HEK293T (cell line): ENCODE data around the gene ZNF618.

Source experiments
- CTCF ChIA-PET: fragments of 350-600 bp; formaldehyde crosslinking; extraction: SDS; loops from one replicate; lab custom pipeline; 2021; ENCODE audit warnings: antibody characterized with exemption, inconsistent platforms; lab: Yijun Ruan, JAX
- POLR2A ChIA-PET: fragments of 350-600 bp; formaldehyde crosslinking; extraction: SDS; loops from one replicate; lab custom pipeline; 2020; ENCODE audit warnings: antibody characterized with exemption, inconsistent platforms; lab: Yijun Ruan, JAX
- DNase-seq: peaks from one replicate; pipeline ENCODE4 v3.0.0; 2012; ENCODE audit warnings: mixed read lengths; ENCODE audit errors: extremely low spot score
- ARNT ChIP-seq: fragments of 450-650 bp; IDR thresholded peaks from 2 replicates; pipeline ENCODE4 v1.6.1; 2017; ENCODE audit warnings: mild to moderate bottlenecking
- BHLHE40 ChIP-seq: fragments of 450-650 bp; IDR thresholded peaks from 2 replicates; pipeline ENCODE4 v1.6.1; 2016; ENCODE audit warnings: mild to moderate bottlenecking, moderate library complexity, borderline replicate concordance
- CTBP1 ChIP-seq: fragments of 450-650 bp; IDR thresholded peaks from 2 replicates; pipeline ENCODE4 v1.6.1; 2016; ENCODE audit warnings: borderline replicate concordance
- ELF4 ChIP-seq: fragments of 450-650 bp; IDR thresholded peaks from 2 replicates; pipeline ENCODE4 v1.6.1; 2017; ENCODE audit warnings: antibody characterized with exemption
- FOXA1 ChIP-seq: fragments of 450-650 bp; IDR thresholded peaks from 2 replicates; pipeline ENCODE4 v1.6.1; 2016; ENCODE audit warnings: mild to moderate bottlenecking
- FOXK2 ChIP-seq: fragments of 450-650 bp; IDR thresholded peaks from 2 replicates; pipeline ENCODE4 v1.6.1; 2016; ENCODE audit warnings: mild to moderate bottlenecking
- FOXM1 ChIP-seq: fragments of 450-650 bp; IDR thresholded peaks from 2 replicates; pipeline ENCODE4 v1.6.1; 2017; ENCODE audit warnings: mild to moderate bottlenecking, borderline replicate concordance
- HDGF ChIP-seq: fragments of 450-650 bp; IDR thresholded peaks from 2 replicates; pipeline ENCODE4 v1.6.1; 2017; ENCODE audit warnings: antibody characterized with exemption, borderline replicate concordance
- L3MBTL2 ChIP-seq: fragments of 450-650 bp; conservative IDR thresholded peaks from 2 replicates; pipeline ENCODE4 v1.6.1; 2016; ENCODE audit warnings: mild to moderate bottlenecking
- LEF1 ChIP-seq: fragments of 450-650 bp; IDR thresholded peaks from 2 replicates; pipeline ENCODE4 v1.6.1; 2017; ENCODE audit warnings: mild to moderate bottlenecking, borderline replicate concordance
- NFRKB ChIP-seq: fragments of 450-650 bp; IDR thresholded peaks from 2 replicates; pipeline ENCODE4 v1.6.1; 2016; ENCODE audit warnings: mild to moderate bottlenecking, moderate library complexity
- PKNOX1 ChIP-seq: fragments of 450-650 bp; IDR thresholded peaks from 2 replicates; pipeline ENCODE4 v1.6.1; 2016
- SP1 ChIP-seq: fragments of 450-650 bp; IDR thresholded peaks from 2 replicates; pipeline ENCODE4 v1.6.1; 2017
- SUZ12 ChIP-seq: fragments of 450-650 bp; IDR thresholded peaks from 2 replicates; pipeline ENCODE4 v1.6.1; 2016; ENCODE audit warnings: mild to moderate bottlenecking
- TARDBP ChIP-seq: fragments of 450-650 bp; IDR thresholded peaks from 2 replicates; pipeline ENCODE4 v1.6.1; 2016
- ZNF384 ChIP-seq: fragments of 450-650 bp; IDR thresholded peaks from 2 replicates; pipeline ENCODE4 v1.6.1; 2016

The ZNF618 gene

GRCh38 chr9:114001410-114001685, 125.2 kb downstream of the ZNF618 start:
- no peak for DNase-seq
- POLR2A ChIA-PET: no interaction called here
- TF ChIP-seq L3MBTL2 (no peak), SUZ12 (no peak), ZNF384 (no peak), HDGF (no peak)
- CTCF ChIA-PET: no interaction called here

- ChIA-PET CTCF (no interaction called here), POLR2A (no interaction called here)
- no peak for DNase-seq
- TF ChIP-seq FOXA1: no peak
- no peak for TF ChIP-seq LEF1
- TF ChIP-seq ARNT: no peak
- TF ChIP-seq FOXK2: no peak
- TF ChIP-seq ZNF384: no peak
- no peak for TF ChIP-seq NFRKB
- TF ChIP-seq ELF4: no peak
- TF ChIP-seq L3MBTL2: no peak
- no peak for TF ChIP-seq TARDBP
- no peak for TF ChIP-seq PKNOX1
- no peak for TF ChIP-seq BHLHE40
- TF ChIP-seq HDGF: no peak
- TF ChIP-seq SUZ12: no peak
- TF ChIP-seq FOXM1: no peak
- no peak for TF ChIP-seq SP1
- no peak for TF ChIP-seq CTBP1
These were observed 125.7 kb downstream of the ZNF618 start for GRCh38 chr9:114001794-114002261.

GRCh38 chr9:114002271-114002985, 126.3 kb downstream of the ZNF618 start:
- TF ChIP-seq BHLHE40: no peak
- POLR2A ChIA-PET: no interaction called here
- CTCF ChIA-PET: no interaction called here
- no peak for DNase-seq

GRCh38 chr9:114002986-114003350, 126.9 kb downstream of the ZNF618 start:
- POLR2A ChIA-PET: no interaction called here
- CTCF ChIA-PET: no interaction called here

GRCh38 chr9:114003351-114003750, 127.2 kb downstream of the ZNF618 start:
- DNase-seq: no peak
- ChIA-PET POLR2A (no interaction called here), CTCF (interaction anchor here (0.5 kb wide), 1 partner anchor 105 kb away, joined by 3 read pairs; no protein-coding TSS in a partner anchor)
- TF ChIP-seq ELF4 (no peak), FOXK2 (no peak), SP1 (no peak), PKNOX1 (no peak), ARNT (no peak), FOXM1 (no peak), TARDBP (no peak), HDGF (no peak), SUZ12 (no peak), NFRKB (no peak), ZNF384 (no peak), L3MBTL2 (no peak)

More at GRCh38 chr9:114002986-114003350, 126.9 kb downstream of the ZNF618 start:
- TF ChIP-seq ZNF384 (no peak), ARNT (no peak), SUZ12 (no peak), TARDBP (no peak), FOXM1 (no peak), L3MBTL2 (no peak), NFRKB (no peak)
- no peak for DNase-seq

GRCh38 chr9:114003758-114004157, 127.6 kb downstream of the ZNF618 start:
- POLR2A ChIA-PET: no interaction called here
- CTCF ChIA-PET: interaction anchor here (0.5 kb wide), 1 partner anchor 106 kb away, joined by 3 read pairs; no protein-coding TSS in a partner anchor
- TF ChIP-seq FOXK2 (no peak), CTBP1 (no peak), FOXA1 (no peak), ELF4 (no peak), PKNOX1 (no peak), ZNF384 (no peak), NFRKB (no peak), FOXM1 (no peak), TARDBP (no peak), SP1 (no peak), ARNT (no peak), LEF1 (no peak), SUZ12 (no peak)
- no peak for DNase-seq

GRCh38 chr9:114004221-114004716, 128.2 kb downstream of the ZNF618 start:
- no peak for TF ChIP-seq HDGF
- TF ChIP-seq LEF1: no peak
- TF ChIP-seq FOXM1: no peak
- TF ChIP-seq FOXA1: no peak
- no peak for TF ChIP-seq NFRKB
- TF ChIP-seq FOXK2: no peak
- TF ChIP-seq L3MBTL2: no peak
- no peak for TF ChIP-seq CTBP1
- TF ChIP-seq SUZ12: no peak
- no peak for TF ChIP-seq BHLHE40
- no peak for TF ChIP-seq PKNOX1
- no peak for TF ChIP-seq ZNF384
- no peak for TF ChIP-seq ARNT
- no peak for TF ChIP-seq TARDBP
- no peak for TF ChIP-seq SP1
- POLR2A ChIA-PET: no interaction called here
- CTCF ChIA-PET: no interaction called here
- no peak for DNase-seq
